Uterus (tissue), 2 donors: ENCODE measurements around the gene ZYG11B.

Experiments
- POLR2A ChIP-seq, 2 donors: fragments of 450-650 bp; IDR thresholded peaks; one replicate each; pipeline ENCODE4 v1.6.1; 2016; ENCODE audit warnings: antibody characterized with exemption in 2 of 2, mild to moderate bottlenecking in 1 of 2, moderate library complexity in 1 of 2
- TF ChIP-seq, protein P1 (sequence below), 4 experiments: fragments of 200-600 bp in 2 of 4; fragments of 450-650 bp in 2 of 4; sonication (generic) in 2 of 4; IDR thresholded peaks; one replicate each; pipeline ENCODE4 v1.5.1; 2016 to 2019; ENCODE audit warnings: antibody characterized with exemption in 4 of 4, mild to moderate bottlenecking in 2 of 4, moderate library complexity in 1 of 4

DNA sequence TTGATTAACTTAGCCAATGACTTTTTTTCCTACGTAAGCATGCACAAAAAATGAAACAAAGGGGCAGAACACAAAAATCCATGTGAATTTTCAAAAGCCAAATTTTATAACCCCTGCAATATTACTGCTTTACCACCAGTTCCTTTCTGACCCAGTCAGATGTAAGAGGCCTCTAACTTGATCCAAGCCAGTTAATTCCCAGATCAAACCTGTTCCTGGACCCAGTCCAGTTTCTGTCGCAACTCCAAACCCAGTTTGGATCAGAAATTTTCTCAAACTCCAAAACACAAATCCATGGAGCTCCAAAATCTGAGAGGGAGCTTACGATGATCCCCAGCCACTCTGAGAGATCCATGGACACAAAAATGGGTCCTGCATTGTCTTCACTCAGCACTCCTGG is 108.5 kb downstream of the ZYG11B start:
- TF ChIP-seq POLR2A (IDR thresholded peaks at IDR 0.05), result no peak
- TF ChIP-seq, protein P1, sequence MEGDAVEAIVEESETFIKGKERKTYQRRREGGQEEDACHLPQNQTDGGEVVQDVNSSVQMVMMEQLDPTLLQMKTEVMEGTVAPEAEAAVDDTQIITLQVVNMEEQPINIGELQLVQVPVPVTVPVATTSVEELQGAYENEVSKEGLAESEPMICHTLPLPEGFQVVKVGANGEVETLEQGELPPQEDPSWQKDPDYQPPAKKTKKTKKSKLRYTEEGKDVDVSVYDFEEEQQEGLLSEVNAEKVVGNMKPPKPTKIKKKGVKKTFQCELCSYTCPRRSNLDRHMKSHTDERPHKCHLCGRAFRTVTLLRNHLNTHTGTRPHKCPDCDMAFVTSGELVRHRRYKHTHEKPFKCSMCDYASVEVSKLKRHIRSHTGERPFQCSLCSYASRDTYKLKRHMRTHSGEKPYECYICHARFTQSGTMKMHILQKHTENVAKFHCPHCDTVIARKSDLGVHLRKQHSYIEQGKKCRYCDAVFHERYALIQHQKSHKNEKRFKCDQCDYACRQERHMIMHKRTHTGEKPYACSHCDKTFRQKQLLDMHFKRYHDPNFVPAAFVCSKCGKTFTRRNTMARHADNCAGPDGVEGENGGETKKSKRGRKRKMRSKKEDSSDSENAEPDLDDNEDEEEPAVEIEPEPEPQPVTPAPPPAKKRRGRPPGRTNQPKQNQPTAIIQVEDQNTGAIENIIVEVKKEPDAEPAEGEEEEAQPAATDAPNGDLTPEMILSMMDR (IDR thresholded peaks at IDR 0.05), result no peak
